OCI-LY3 (cell line): Measurements from ENCODE around the gene ZMAT5.

Experiments used
- H2AFZ ChIP-seq: fragments of 200-600, 300-600 bp; shearing (Covaris generic); 2 replicates; pipeline ENCODE4 v1.6.0; 2014; ENCODE audit warnings: antibody characterized with exemption, low read depth, low read length
- H3K27ac ChIP-seq: fragments of 200-600, 300-600 bp; sonication (generic); 2 replicates; pipeline ENCODE4 v1.5.1; 2014; ENCODE audit warnings: mild to moderate bottlenecking, low read length, moderate library complexity, mixed read lengths
- H3K27me3 ChIP-seq: fragments of 200-600, 300-600 bp; sonication (generic); 2 replicates; pipeline ENCODE4 v1.6.1; 2014; ENCODE audit warnings: low read depth, low read length, mixed read lengths
- H3K36me3 ChIP-seq: fragments of 200-600, 300-600 bp; sonication (generic); replicated peaks from 2 replicates; pipeline ENCODE3; 2014; ENCODE audit warnings: low read depth, low read length, mixed read lengths
- H3K4me1 ChIP-seq: fragments of 300-600, 200-600 bp; sonication (generic); 2 replicates; pipeline ENCODE4 v1.6.1; 2014; ENCODE audit warnings: low read length, mixed read lengths
- H3K4me2 ChIP-seq: fragments of 200-600, 300-600 bp; sonication (generic); 2 replicates; pipeline ENCODE4 v1.6.1; 2014; ENCODE audit warnings: low read length, mixed read lengths
- H3K4me3 ChIP-seq: fragments of 300-600, 200-600 bp; sonication (generic); 2 replicates; pipeline ENCODE4 v1.5.1; 2014; ENCODE audit warnings: antibody characterized with exemption, mild to moderate bottlenecking, low read length, moderate library complexity
- H3K79me2 ChIP-seq: fragments of 300-600, 200-600 bp; shearing (Covaris generic); 2 replicates; pipeline ENCODE4 v1.6.1; 2014; ENCODE audit warnings: mild to moderate bottlenecking, low read length, mixed read lengths
- H3K9ac ChIP-seq: fragments of 300-600, 200-600 bp; shearing (Covaris generic); 2 replicates; pipeline ENCODE4 v1.6.0; 2014; ENCODE audit warnings: mild to moderate bottlenecking, low read length, moderate library complexity
- H3K9me3 ChIP-seq: fragments of 200-600, 300-600 bp; shearing (Covaris generic); 2 replicates; pipeline ENCODE4 v1.6.1; 2014; ENCODE audit warnings: low read length, mixed read lengths; ENCODE audit not compliant: insufficient read depth
- H4K20me1 ChIP-seq: fragments of 200-600, 300-600 bp; sonication (generic); 2 replicates; pipeline ENCODE4 v1.6.1; 2016; ENCODE audit warnings: low read length, mixed read lengths; ENCODE audit not compliant: insufficient read depth
- CTCF ChIP-seq: fragments of 200-600, 300-600 bp; sonication (generic); IDR thresholded peaks from 2 replicates; pipeline ENCODE4 v1.5.1; 2014; ENCODE audit warnings: antibody characterized with exemption, low read length, low read depth
- EZH2phosphoT487 ChIP-seq: fragments of 200-600 bp; shearing (Covaris generic); IDR thresholded peaks from 2 replicates; pipeline ENCODE4 v1.6.1; 2018; ENCODE audit warnings: antibody characterized with exemption, mixed run types, low read depth

Gene ZMAT5

GRCh38 chr22:29727131-29727523 is 39.7 kb downstream of the ZMAT5 start:
- no peak overlapping the region for H3K27ac ChIP-seq
- H4K20me1 ChIP-seq = no peaks in the 10 kb centered on the region
- H3K4me3 ChIP-seq = peak overlapping the region; percentile 32; the same call in 1 of the 2 replicates

DNA sequence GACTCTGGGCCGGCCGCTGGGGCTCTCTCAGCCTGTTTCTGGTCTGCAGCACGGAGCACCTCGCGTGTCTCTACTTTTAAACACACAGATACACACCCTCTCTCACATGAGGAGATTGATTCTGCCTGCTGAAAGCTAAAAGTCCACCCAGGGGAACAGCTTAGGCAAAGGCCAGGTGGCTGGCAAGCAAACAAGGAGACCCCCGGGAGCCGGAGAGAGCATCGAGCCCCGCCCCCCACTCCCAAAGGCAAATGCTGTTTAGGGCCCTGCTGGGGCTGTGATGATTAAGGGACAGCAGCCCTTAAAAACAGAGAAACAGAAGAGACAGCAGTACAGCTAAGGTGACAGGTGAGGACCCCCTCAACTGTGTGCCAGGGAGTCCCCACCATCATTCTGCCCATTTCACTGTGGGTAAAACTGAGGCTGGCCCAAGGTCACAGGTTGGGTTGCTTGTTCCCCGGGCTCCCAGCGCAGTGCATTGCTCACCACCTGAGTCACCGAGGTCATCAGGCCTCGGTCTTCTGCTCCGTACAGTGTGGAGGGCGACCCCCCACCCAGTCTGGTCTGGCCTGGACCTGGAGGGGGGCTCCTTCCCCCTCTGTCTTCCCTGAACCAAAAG is 40.2 kb downstream of the ZMAT5 start:
- Histone ChIP-seq H3K9me3 (no peaks in the 10 kb centered on the region), H3K4me2 (peak overlapping the region; percentile 54), H3K27me3 (0 out of 2 replicates have a peak, but pooled peaks cover 4% of the 10 kb centered on the region), H4K20me1 (no peaks in the 10 kb centered on the region), H3K9ac (no peak overlapping the region), H3K79me2 (no peaks in the 10 kb centered on the region), H3K27ac (no peak overlapping the region), H3K36me3 (no peaks in the 10 kb centered on the region), H2AFZ (no peak overlapping the region), H3K4me3 (peak overlapping the region; percentile 32; the same call in 1 of the 2 replicates), H3K4me1 (no peaks in the 10 kb centered on the region)
- no peak for TF ChIP-seq CTCF
- TF ChIP-seq EZH2phosphoT487 = no peak

More at GRCh38 chr22:29727131-29727523, 39.7 kb downstream of the ZMAT5 start:
- H3K9me3 ChIP-seq = no peaks in the 10 kb centered on the region
- H3K4me1 ChIP-seq = no peaks in the 10 kb centered on the region
- H3K79me2 ChIP-seq = no peaks in the 10 kb centered on the region
- no peak overlapping the region for H3K9ac ChIP-seq
- H3K27me3 ChIP-seq = 0 out of 2 replicates have a peak, but pooled peaks cover 4% of the 10 kb centered on the region
- TF ChIP-seq CTCF = peak; percentile 65
- TF ChIP-seq EZH2phosphoT487 = no peak
- H2AFZ ChIP-seq = no peak overlapping the region
- H3K36me3 ChIP-seq = no peaks in the 10 kb centered on the region
- H3K4me2 ChIP-seq = peak overlapping the region; percentile 54

DNA sequence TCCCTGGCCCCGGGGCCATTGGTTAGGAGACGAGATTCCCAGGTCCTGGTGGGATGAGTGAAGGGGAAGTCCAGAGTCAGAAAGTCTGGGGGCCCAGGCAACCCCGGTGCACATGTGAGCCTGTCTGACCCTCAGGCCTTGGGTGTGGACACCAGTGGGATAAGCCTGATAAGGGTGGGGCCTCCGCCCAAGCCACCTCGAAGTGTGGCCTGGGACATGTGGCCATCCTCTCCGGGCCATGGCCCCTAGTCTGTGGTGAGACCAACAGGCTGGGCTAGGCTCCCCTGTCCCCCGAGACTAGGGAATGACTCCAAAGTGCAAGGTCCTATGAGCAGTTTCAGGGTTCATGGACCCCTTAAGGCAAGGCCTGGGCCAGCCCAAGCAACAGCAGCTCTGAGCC is 40.7 kb downstream of the ZMAT5 start:
- Histone ChIP-seq H3K4me1 (no peaks in the 10 kb centered on the region), H4K20me1 (no peaks in the 10 kb centered on the region), H3K27me3 (0 out of 2 replicates have a peak, but pooled peaks cover 4% of the 10 kb centered on the region), H3K4me3 (no peak overlapping the region), H3K36me3 (no peaks in the 10 kb centered on the region), H3K27ac (no peak overlapping the region), H3K4me2 (no peak overlapping the region), H3K79me2 (no peaks in the 10 kb centered on the region), H2AFZ (no peak overlapping the region), H3K9me3 (no peaks in the 10 kb centered on the region), H3K9ac (no peak overlapping the region)
- TF ChIP-seq EZH2phosphoT487 (no peak), CTCF (no peak)

DNA sequence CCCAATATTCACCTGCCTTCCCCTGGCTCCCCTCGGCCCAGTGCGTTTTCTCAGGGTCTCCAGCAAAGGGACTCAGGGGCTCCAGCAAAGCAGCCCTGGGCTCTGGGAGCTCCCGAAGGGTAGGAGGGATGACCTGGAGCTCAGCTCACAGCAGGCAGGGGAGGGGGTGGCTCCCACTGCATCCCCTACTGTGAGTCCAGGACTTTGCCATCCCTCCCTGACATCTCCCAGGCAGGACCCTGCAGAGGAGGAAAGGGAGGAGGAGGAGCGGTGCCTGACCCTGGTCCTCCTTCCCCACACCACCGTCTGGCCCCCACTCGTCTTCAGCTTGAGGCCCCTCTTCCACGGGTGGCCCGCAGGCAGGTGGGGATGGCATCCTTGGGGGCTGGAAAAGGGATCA is 42.0 kb downstream of the ZMAT5 start:
- Histone ChIP-seq H3K4me2 (no peak overlapping the region), H4K20me1 (no peaks in the 10 kb centered on the region), H2AFZ (no peak overlapping the region), H3K79me2 (no peaks in the 10 kb centered on the region), H3K9me3 (no peaks in the 10 kb centered on the region), H3K36me3 (no peaks in the 10 kb centered on the region), H3K9ac (no peak overlapping the region), H3K4me1 (no peaks in the 10 kb centered on the region), H3K27ac (no peak overlapping the region), H3K27me3 (0 out of 2 replicates have a peak, but pooled peaks cover 4% of the 10 kb centered on the region), H3K4me3 (no peak overlapping the region)
- TF ChIP-seq EZH2phosphoT487 (no peak), CTCF (no peak)
